Measurements from ENCODE around the gene B4GALNT3.

B4GALNT3 gene

DNA sequence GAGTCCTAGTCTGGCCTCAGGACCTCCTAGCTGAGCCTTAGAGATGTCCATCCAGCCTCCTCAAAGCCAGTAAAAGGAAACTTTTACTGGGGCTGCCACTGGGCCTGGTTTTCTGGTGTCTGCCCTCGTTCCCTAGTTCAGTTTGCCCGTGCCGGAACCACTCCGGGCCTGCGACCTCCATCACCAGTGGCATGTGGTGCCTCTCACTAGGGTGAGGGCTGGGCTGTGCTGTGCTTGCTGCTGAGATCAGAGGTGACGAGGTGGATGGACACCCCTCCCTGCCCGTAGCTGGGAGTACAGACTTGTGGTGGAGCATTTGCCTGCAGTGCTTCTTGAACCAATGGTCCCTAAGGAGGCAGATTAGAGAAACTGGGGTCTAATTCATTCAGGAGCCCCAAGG, 75.7 kb downstream of the B4GALNT3 start:
- DNase-seq (ENCODE audit: extremely low spot score) = no peak
- POLR2A ChIA-PET = no interaction called here
- CTCF ChIA-PET = no interaction called here
- TF ChIP-seq HDGF (IDR thresholded peaks at IDR 0.05; ENCODE audit: borderline replicate concordance) (no peak), CTBP1 (IDR thresholded peaks at IDR 0.05; ENCODE audit: borderline replicate concordance) (no peak), FOXK2 (IDR thresholded peaks at IDR 0.05) (no peak), L3MBTL2 (conservative IDR thresholded peaks at IDR 0.05) (no peak), TARDBP (IDR thresholded peaks at IDR 0.05) (no peak)

DNA sequence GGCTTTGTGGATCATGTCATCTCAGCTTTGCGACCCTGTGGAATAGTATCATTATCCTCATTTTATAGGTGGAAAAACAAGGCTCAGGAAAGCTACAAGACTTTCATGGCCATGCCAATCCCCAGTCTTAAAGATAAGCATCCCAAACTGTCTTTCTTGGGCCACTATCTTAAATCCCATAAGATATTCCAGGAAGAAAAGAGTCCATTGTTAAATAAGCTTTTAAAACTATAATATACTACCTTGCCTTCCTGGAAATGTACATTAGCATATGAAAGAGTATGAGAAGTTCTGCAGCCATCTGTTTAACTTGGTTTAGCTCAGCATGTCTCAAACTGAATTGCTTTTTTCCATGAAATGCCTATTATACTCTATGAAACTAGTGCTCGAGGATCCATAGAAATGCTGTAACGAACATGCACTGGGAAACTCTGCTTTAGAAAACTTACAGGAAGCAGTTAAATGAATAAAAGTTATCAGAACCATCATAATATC, 77.1 kb downstream of the B4GALNT3 start:
- TF ChIP-seq CTBP1 (IDR thresholded peaks at IDR 0.05; ENCODE audit: borderline replicate concordance) (no peak), LEF1 (IDR thresholded peaks at IDR 0.05; ENCODE audit: borderline replicate concordance) (no peak), TARDBP (IDR thresholded peaks at IDR 0.05) (no peak), FOXA1 (IDR thresholded peaks at IDR 0.05) (no peak), FOXK2 (IDR thresholded peaks at IDR 0.05) (no peak), FOXM1 (IDR thresholded peaks at IDR 0.05; ENCODE audit: borderline replicate concordance) (no peak), BHLHE40 (IDR thresholded peaks at IDR 0.05; ENCODE audit: borderline replicate concordance) (no peak), HDGF (IDR thresholded peaks at IDR 0.05; ENCODE audit: borderline replicate concordance) (no peak), SUZ12 (IDR thresholded peaks at IDR 0.05) (no peak), L3MBTL2 (conservative IDR thresholded peaks at IDR 0.05) (no peak), SP1 (IDR thresholded peaks at IDR 0.05) (no peak), NFRKB (IDR thresholded peaks at IDR 0.05) (no peak), ARNT (IDR thresholded peaks at IDR 0.05) (no peak), ELF4 (IDR thresholded peaks at IDR 0.05) (no peak), ZNF384 (IDR thresholded peaks at IDR 0.05) (no peak)
- TF ChIP-seq, protein P1, sequence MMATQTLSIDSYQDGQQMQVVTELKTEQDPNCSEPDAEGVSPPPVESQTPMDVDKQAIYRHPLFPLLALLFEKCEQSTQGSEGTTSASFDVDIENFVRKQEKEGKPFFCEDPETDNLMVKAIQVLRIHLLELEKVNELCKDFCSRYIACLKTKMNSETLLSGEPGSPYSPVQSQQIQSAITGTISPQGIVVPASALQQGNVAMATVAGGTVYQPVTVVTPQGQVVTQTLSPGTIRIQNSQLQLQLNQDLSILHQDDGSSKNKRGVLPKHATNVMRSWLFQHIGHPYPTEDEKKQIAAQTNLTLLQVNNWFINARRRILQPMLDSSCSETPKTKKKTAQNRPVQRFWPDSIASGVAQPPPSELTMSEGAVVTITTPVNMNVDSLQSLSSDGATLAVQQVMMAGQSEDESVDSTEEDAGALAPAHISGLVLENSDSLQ (IDR thresholded peaks at IDR 0.05) = no peak
- CTCF ChIA-PET = interaction anchor here (0.6 to 0.9 kb wide), 2 partner anchors 94 to 97 kb away, joined by 3 to 6 read pairs; no protein-coding TSS in a partner anchor
- POLR2A ChIA-PET = interaction anchor here (1.2 kb wide), 1 partner anchor 135 kb away, joined by 3 read pairs; the partner anchor contains the start of gene CCDC77
- DNase-seq (ENCODE audit: extremely low spot score) = no peak

DNA sequence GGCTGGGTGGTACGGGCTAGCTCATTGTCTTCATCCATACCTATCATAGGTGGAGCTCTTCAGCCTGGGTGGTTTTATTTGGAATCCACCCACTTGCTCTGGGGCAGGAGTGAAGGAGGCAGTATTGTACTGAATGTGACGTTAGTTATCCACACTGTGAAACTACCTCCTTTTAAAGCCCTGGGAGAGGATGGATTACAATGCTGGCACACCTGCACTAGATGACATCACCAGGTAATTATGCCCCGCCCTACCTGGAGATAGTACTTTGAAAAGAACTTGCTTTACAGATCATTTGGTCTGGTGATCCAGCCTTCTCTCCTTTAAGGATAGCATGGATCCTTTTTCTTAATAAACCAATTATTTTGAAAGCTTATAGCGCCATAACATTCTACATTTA, 78.0 kb downstream of the B4GALNT3 start:
- ChIA-PET POLR2A (no interaction called here), CTCF (interaction anchor here (0.9 to 1.4 kb wide), 2 partner anchors 10 to 95 kb away, joined by 3 to 4 read pairs; no protein-coding TSS in a partner anchor)
- no peak for DNase-seq (ENCODE audit: extremely low spot score)
- TF ChIP-seq L3MBTL2 (conservative IDR thresholded peaks at IDR 0.05) (no peak), NFRKB (IDR thresholded peaks at IDR 0.05) (no peak), HDGF (IDR thresholded peaks at IDR 0.05; ENCODE audit: borderline replicate concordance) (no peak), BHLHE40 (IDR thresholded peaks at IDR 0.05; ENCODE audit: borderline replicate concordance) (no peak), ZNF384 (IDR thresholded peaks at IDR 0.05) (no peak), TARDBP (IDR thresholded peaks at IDR 0.05) (no peak), FOXK2 (IDR thresholded peaks at IDR 0.05) (no peak), SP1 (IDR thresholded peaks at IDR 0.05) (no peak), CTBP1 (IDR thresholded peaks at IDR 0.05; ENCODE audit: borderline replicate concordance) (no peak), FOXA1 (IDR thresholded peaks at IDR 0.05) (no peak), ELF4 (IDR thresholded peaks at IDR 0.05) (no peak)
- TF ChIP-seq, protein P1 (IDR thresholded peaks at IDR 0.05) = no peak

DNA sequence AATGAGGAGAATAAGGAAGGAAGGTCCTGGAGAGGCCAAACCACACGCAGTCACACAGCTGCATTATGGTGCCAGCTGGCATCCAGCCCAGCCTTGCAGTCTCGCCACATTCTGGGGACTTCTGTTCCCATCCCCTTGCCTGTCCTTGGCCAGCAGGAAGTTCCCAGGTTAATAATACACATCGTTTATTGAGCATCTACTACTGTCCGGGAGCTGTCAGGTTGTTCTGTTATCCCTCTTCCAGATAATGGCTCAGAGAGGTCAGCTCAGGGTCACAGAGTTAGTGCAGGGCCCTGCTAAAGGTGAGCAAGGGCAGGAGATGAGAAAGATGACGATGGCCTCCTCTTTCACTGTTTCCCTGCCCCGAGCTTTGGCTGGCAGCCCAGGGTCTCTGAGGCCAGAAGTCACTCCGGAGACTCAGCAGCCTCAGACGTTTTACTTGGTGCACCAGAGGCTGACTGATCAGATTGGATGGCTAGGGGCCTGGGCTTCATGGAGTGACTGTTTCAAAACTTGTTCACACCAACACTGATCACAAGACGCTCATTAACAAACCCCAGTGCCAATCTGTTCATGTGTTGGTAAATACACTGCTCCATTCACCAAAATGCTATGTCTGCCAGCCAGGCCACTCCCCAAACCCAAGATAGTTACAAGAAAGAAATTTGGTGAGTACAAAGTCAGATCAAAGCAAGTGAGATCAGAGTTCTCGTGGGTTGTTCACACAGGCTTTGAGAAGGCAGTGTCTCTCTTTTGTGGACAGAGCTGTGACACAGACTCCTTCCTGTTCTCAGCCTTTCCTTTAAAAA, 79.2 kb downstream of the B4GALNT3 start:
- POLR2A ChIA-PET = interaction anchor here (0.5 kb wide), 1 partner anchor 92 kb away, joined by 3 read pairs; no protein-coding TSS in a partner anchor
- TF ChIP-seq ARNT (IDR thresholded peaks at IDR 0.05) (no peak), FOXK2 (IDR thresholded peaks at IDR 0.05) (no peak), ZNF384 (IDR thresholded peaks at IDR 0.05) (no peak), ELF4 (IDR thresholded peaks at IDR 0.05) (no peak), L3MBTL2 (conservative IDR thresholded peaks at IDR 0.05) (no peak), LEF1 (IDR thresholded peaks at IDR 0.05; ENCODE audit: borderline replicate concordance) (no peak), SP1 (IDR thresholded peaks at IDR 0.05) (no peak), TARDBP (IDR thresholded peaks at IDR 0.05) (no peak), FOXM1 (IDR thresholded peaks at IDR 0.05; ENCODE audit: borderline replicate concordance) (no peak), NFRKB (IDR thresholded peaks at IDR 0.05) (no peak), BHLHE40 (IDR thresholded peaks at IDR 0.05; ENCODE audit: borderline replicate concordance) (no peak)
- TF ChIP-seq, protein P1 (IDR thresholded peaks at IDR 0.05) = no peak
- CTCF ChIA-PET = interaction anchor here (0.6 to 2.6 kb wide), 3 partner anchors 8 to 107 kb away, joined by 4 to 8 read pairs (median 7); no protein-coding TSS in a partner anchor
- DNase-seq (ENCODE audit: extremely low spot score) = no peak

DNA sequence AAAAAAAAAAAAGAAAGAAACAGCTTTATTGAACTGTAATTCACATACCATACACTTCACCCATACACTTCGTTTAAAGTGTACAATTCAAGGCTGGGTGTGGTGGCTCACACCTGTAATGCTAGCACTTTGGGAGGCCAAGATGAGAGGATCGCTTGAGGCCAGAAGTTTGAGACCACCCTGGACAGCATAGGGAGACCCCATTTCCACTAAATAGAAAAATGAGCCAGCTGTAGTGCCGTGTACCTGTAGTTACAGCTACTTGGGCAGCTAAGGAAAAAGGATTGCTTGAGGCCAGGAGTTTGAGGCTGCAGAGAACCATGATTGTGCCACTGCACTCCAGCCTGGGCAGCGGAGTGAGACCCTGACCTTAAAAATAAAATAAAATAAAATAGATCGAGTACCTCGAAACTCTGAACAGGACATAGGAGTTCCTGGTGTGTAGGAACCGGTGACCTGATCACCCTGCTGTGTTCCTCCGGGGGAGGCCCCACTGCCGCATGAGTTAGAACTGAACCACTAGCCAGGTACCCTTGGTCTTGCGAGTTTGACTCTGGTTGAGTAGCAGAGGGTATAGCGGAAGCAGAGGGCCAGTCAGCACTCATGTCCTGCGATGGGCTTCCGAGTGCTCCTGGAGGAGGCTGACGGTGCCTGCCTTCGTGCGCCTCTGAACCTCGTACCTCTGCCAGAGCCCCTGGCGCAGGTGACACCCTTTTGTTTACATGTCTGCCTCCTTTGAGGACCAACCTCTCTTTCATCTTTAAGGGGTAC, 80.0 kb downstream of the B4GALNT3 start:
- TF ChIP-seq SP1 (IDR thresholded peaks at IDR 0.05) (no peak), CTBP1 (IDR thresholded peaks at IDR 0.05; ENCODE audit: borderline replicate concordance) (no peak), ZNF384 (IDR thresholded peaks at IDR 0.05) (no peak), ARNT (IDR thresholded peaks at IDR 0.05) (no peak), FOXK2 (IDR thresholded peaks at IDR 0.05) (no peak), L3MBTL2 (conservative IDR thresholded peaks at IDR 0.05) (no peak), NFRKB (IDR thresholded peaks at IDR 0.05) (no peak), FOXM1 (IDR thresholded peaks at IDR 0.05; ENCODE audit: borderline replicate concordance) (no peak), LEF1 (IDR thresholded peaks at IDR 0.05; ENCODE audit: borderline replicate concordance) (no peak), ELF4 (IDR thresholded peaks at IDR 0.05) (no peak), SUZ12 (IDR thresholded peaks at IDR 0.05) (no peak), TARDBP (IDR thresholded peaks at IDR 0.05) (no peak), HDGF (IDR thresholded peaks at IDR 0.05; ENCODE audit: borderline replicate concordance) (no peak), BHLHE40 (IDR thresholded peaks at IDR 0.05; ENCODE audit: borderline replicate concordance) (no peak)
- TF ChIP-seq, protein P1 (IDR thresholded peaks at IDR 0.05) = no peak
- no peak for DNase-seq (ENCODE audit: extremely low spot score)
- POLR2A ChIA-PET = no interaction called here
- CTCF ChIA-PET = interaction anchor here (0.6 to 2.6 kb wide), 2 partner anchors 97 to 108 kb away, joined by 7 to 8 read pairs; no protein-coding TSS in a partner anchor
